Upper lobe of right lung (tissue), 1 donor: ENCODE results near the gene PPM1E. TPM values are rescaled to one million over a fixed set of nuclear protein-coding genes. Genes with fewer than 3 reads are reported as not detected.
A peak's percentile ranks its signal among the peaks of the same experiment; 100 is the strongest.

Experiments
- ATAC-seq: fragments of 200-7000 bp; cut with Tn5 transposase; one replicate; pipeline ENCODE4 v1.9.1; 2020; ENCODE audit warnings: mild to moderate bottlenecking, moderate library complexity
- DNase-seq: peaks from one replicate; pipeline ENCODE4 v3.0.0-alpha.2; 2020
- H3K27ac ChIP-seq: fragments of 200-600 bp; one replicate; pipeline ENCODE4 v1.8.0; 2022
- H3K27me3 ChIP-seq: fragments of 200-600 bp; one replicate; pipeline ENCODE4 v1.8.0; 2022; ENCODE audit warnings: mild to moderate bottlenecking
- H3K36me3 ChIP-seq: fragments of 200-600 bp; one replicate; pipeline ENCODE4 v1.8.0; 2022
- H3K4me1 ChIP-seq: fragments of 200-600 bp; one replicate; pipeline ENCODE4 v1.8.0; 2022
- H3K4me3 ChIP-seq: fragments of 200-600 bp; one replicate; pipeline ENCODE4 v1.8.0; 2022; ENCODE audit warnings: mild to moderate bottlenecking
- H3K9me3 ChIP-seq: fragments of 200-600 bp; one replicate; pipeline ENCODE4 v1.8.0; 2022
- CTCF ChIP-seq: fragments of 200-600 bp; IDR thresholded peaks from one replicate; pipeline ENCODE4 v1.8.0; 2022; ENCODE audit warnings: antibody characterized with exemption
- intact Hi-C: fragments of 100-400 bp; cut with DNase I; formaldehyde crosslinking; loops from one replicate; pipeline ENCODE4 v1.11.0; 2022
- total RNA-seq: library from RNA; stranded (reverse); fragmentation: NEBNext Ultra II Directional; extraction: Animal tissue kit (Norgen Biotek cat#: 25700); gene quantifications from one replicate; pipeline ENCODE4 v1.2.1, GENCODE V29; 2021
- donor health status: DM: no; HTN: yes; CAD: no; lungs with severe emphysema.

Gene PPM1E
- total RNA-seq, 1 donor from 2014 or later, result not detected

- Histone ChIP-seq H3K9me3 (no peaks in the 10 kb centered on the region), H3K27ac (no peak overlapping the region), H3K36me3 (no peaks in the 10 kb centered on the region), H3K27me3 (no peaks in the 10 kb centered on the region), H3K4me1 (no peaks in the 10 kb centered on the region), H3K4me3 (no peak overlapping the region)
- TF ChIP-seq CTCF, result no peak
- DNase-seq (no peak), ATAC-seq (no peak)
- intact Hi-C loops, result no loop called here
Observed at GRCh38 chr17:58811290-58811689, 55.6 kb downstream of the PPM1E start.

DNA sequence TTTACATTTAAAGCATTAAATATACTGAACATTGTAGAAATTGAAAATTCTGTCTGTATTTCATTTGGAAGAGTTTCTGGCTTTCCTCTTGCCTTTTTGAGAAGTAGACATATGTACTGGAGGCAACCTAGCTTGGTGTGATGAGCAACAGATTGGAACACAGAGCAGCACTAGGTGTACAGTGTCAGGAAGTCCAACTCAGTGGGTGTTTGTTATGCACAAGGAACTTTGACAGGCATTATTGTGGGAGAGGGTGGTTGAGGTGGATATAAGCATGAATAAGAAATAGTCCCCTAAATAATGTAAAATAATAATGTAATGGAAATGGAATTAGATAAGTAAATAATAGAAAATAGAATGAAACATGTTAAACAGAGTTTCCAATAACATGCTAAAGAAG is 58.1 kb downstream of the PPM1E start:
- ATAC-seq (no peak), DNase-seq (no peak)
- Histone ChIP-seq H3K36me3 (no peaks in the 10 kb centered on the region), H3K27ac (no peak overlapping the region), H3K9me3 (no peaks in the 10 kb centered on the region), H3K27me3 (no peaks in the 10 kb centered on the region), H3K4me1 (no peaks in the 10 kb centered on the region), H3K4me3 (no peak overlapping the region)
- TF ChIP-seq CTCF, result no peak
- intact Hi-C loops, result no loop called here

DNA sequence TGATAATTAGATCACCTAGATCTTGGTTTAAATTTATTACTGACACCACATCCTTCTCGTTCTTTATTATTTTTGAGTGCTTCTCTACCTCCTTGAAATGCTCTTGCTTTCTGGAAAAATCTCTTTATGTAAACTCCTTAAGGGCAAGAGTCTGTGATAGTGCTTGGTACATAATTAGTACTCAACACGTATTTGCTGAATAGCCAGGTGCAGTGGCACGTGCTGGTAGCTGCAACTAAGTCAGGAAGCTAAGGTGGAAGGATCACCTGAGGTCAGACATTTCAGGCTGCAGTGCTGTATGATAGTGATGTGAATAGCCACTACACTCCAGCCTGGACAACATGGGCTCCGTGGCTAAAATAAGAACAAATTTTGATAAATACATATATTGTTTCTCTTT is 63.0 kb downstream of the PPM1E start:
- no peaks in the 10 kb centered on the region for H3K4me1 ChIP-seq
- no peak overlapping the region for H3K27ac ChIP-seq
- no peak for TF ChIP-seq CTCF
- DNase-seq (no peak), ATAC-seq (peak; percentile 54)
- peaks cover 6% of the 10 kb centered on the region for H3K27me3 ChIP-seq
- H3K4me3 ChIP-seq, result no peak overlapping the region
- intact Hi-C loops, result no loop called here
- no peaks in the 10 kb centered on the region for H3K36me3 ChIP-seq
- no peaks in the 10 kb centered on the region for H3K9me3 ChIP-seq

- DNase-seq (no peak), ATAC-seq (no peak)
- Histone ChIP-seq H3K27me3 (peaks cover 8% of the 10 kb centered on the region), H3K4me1 (no peaks in the 10 kb centered on the region), H3K9me3 (no peaks in the 10 kb centered on the region), H3K4me3 (no peak overlapping the region), H3K27ac (no peak overlapping the region), H3K36me3 (no peaks in the 10 kb centered on the region)
- intact Hi-C loops, result no loop called here
- TF ChIP-seq CTCF, result no peak
Observed at GRCh38 chr17:58822148-58823050, 66.7 kb downstream of the PPM1E start.

GRCh38 chr17:58823051-58823525 is 67.4 kb downstream of the PPM1E start:
- H3K4me1 ChIP-seq, result no peaks in the 10 kb centered on the region
- TF ChIP-seq CTCF, result no peak
- intact Hi-C loops, result no loop called here
- no peak overlapping the region for H3K4me3 ChIP-seq
- peaks cover 8% of the 10 kb centered on the region for H3K27me3 ChIP-seq
- no peaks in the 10 kb centered on the region for H3K36me3 ChIP-seq
- no peak for DNase-seq
- no peak for ATAC-seq
- H3K9me3 ChIP-seq, result no peaks in the 10 kb centered on the region
- no peak overlapping the region for H3K27ac ChIP-seq
